Fibroblast of the aortic adventitia (primary cell): ENCODE data around the gene MAGEC2. TPM values are rescaled to one million over a fixed set of nuclear protein-coding genes. Genes with fewer than 3 reads are reported as not detected.

ENCODE experiments used
- DNase-seq: peaks from one replicate; pipeline ENCODE4 v3.0.0-alpha.2; 2010; ENCODE audit warnings: low read depth
- H3K4me3 ChIP-seq: 2 replicates; pipeline ENCODE4 v1.5.1; 2011; ENCODE audit warnings: low read depth, mild to moderate bottlenecking, control low read depth, low read length, moderate library complexity
- total RNA-seq: library from RNA; depleted of rRNA; stranded (reverse); fragments of >200 nt; gene quantifications from 2 replicates; pipeline ENCODE4 v1.2.3, GENCODE V29; 2012; ENCODE audit warnings: low replicate concordance
- TF ChIP-seq, protein P1 (sequence below): IDR thresholded peaks from 2 replicates; pipeline ENCODE4 v1.5.1; 2011; ENCODE audit warnings: mild to moderate bottlenecking, low read length, control low read depth, inconsistent platforms; ENCODE audit not compliant: insufficient read depth

MAGEC2 gene
- total RNA-seq, 1 donor = 0.09 TPM

DNA sequence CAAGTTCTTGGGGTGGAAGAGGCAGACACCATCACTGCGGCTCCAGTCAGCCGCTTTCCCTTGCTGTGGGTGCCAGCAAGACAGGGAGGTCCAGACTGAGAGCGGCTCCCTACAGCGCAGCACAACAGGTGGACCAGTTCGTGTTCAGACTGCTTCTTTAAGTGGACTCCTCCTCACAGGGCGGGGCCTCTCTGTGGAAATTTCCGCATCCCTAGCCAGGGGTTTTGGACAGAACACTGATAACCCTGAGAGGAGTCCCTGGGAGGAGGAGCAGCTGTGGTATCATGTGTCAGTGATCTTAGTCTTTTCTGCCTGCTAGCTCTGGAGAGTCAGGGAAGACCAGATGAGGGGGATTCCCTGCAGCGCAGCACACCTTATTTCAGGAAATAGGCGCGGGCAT, 48.5 kb downstream of the MAGEC2 start:
- H3K4me3 ChIP-seq = no peak overlapping the region
- DNase-seq = no peak
- TF ChIP-seq, protein P1, sequence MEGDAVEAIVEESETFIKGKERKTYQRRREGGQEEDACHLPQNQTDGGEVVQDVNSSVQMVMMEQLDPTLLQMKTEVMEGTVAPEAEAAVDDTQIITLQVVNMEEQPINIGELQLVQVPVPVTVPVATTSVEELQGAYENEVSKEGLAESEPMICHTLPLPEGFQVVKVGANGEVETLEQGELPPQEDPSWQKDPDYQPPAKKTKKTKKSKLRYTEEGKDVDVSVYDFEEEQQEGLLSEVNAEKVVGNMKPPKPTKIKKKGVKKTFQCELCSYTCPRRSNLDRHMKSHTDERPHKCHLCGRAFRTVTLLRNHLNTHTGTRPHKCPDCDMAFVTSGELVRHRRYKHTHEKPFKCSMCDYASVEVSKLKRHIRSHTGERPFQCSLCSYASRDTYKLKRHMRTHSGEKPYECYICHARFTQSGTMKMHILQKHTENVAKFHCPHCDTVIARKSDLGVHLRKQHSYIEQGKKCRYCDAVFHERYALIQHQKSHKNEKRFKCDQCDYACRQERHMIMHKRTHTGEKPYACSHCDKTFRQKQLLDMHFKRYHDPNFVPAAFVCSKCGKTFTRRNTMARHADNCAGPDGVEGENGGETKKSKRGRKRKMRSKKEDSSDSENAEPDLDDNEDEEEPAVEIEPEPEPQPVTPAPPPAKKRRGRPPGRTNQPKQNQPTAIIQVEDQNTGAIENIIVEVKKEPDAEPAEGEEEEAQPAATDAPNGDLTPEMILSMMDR = no peak
